GM20000 (cell line): Measurements from ENCODE around the gene DENND6B.
"Not testable (repeated sequence)": the region's sequence is repeated elsewhere in the genome, so short reads cannot be mapped to it uniquely, and the experiment has no call there.

ENCODE experiments used
- DNase-seq: peaks from one replicate; pipeline ENCODE4 v3.0.0; 2012; ENCODE audit warnings: low spot score
- TF ChIP-seq, protein P1 (sequence below): IDR thresholded peaks from 2 replicates; pipeline ENCODE4 v1.5.1; 2012; ENCODE audit warnings: mild to moderate bottlenecking, control low read depth; ENCODE audit errors: extremely low read depth, missing control alignments

DENND6B gene

DNA sequence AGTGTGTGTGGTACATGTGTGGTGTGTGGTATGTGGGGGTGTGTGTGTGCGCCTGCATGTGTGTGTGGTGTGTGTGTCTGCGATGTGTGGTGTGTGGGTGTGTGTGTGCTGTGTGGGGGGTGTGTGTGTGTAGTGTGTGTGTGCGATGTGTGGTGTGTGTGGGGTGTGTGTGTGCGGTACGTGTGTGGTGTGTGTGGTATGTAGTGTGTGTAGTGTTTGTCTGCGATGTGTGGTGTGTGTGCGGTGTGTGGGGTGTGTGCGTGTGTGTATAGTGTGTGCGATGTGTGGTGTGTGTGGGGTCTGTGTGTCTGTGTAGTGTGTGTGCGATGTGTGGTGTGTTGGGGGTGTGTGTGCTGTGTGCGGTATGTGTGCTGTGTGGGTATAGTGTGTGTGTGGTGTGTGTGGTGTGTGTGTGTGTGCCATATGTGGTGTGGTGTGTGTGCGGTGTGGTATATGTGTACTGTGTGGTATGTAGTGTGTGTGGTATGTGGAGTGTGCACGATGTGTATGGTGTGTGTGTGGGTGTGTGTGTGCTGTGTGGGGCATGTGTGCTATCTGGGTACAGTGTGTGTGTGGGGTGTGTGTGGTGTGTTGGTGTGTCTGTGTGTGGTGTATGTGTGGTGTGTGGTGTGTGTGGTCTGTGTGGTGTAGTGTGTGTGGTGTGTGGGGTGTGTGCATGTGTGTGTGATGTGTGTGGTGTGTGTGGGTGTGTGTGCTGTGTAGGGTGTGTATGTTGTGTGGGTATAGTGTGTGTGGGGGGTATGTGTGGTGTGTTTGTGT, 10.6 kb upstream of the DENND6B start:
- no peak for DNase-seq
- TF ChIP-seq, protein P1, sequence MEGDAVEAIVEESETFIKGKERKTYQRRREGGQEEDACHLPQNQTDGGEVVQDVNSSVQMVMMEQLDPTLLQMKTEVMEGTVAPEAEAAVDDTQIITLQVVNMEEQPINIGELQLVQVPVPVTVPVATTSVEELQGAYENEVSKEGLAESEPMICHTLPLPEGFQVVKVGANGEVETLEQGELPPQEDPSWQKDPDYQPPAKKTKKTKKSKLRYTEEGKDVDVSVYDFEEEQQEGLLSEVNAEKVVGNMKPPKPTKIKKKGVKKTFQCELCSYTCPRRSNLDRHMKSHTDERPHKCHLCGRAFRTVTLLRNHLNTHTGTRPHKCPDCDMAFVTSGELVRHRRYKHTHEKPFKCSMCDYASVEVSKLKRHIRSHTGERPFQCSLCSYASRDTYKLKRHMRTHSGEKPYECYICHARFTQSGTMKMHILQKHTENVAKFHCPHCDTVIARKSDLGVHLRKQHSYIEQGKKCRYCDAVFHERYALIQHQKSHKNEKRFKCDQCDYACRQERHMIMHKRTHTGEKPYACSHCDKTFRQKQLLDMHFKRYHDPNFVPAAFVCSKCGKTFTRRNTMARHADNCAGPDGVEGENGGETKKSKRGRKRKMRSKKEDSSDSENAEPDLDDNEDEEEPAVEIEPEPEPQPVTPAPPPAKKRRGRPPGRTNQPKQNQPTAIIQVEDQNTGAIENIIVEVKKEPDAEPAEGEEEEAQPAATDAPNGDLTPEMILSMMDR: no peak

DNA sequence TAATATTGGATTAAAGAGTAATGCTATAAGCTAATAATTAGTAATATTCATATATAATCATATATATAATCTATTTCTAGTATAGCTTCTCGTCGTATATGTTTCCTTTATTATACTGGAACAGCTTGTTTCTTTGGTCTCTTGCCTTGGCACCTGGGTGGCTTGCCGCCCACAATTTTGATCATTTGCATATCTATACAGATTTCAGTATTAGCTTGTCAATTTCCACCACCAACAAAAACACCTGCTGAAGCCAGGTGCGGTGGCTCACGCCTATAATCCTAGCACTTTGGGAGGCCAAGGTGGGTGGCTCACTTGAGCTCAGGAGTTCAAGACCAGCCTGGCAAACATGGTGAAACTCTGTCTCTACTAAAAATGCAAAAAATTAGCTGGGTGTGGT, 7.6 kb upstream of the DENND6B start:
- not testable (repeated sequence) for DNase-seq

DNA sequence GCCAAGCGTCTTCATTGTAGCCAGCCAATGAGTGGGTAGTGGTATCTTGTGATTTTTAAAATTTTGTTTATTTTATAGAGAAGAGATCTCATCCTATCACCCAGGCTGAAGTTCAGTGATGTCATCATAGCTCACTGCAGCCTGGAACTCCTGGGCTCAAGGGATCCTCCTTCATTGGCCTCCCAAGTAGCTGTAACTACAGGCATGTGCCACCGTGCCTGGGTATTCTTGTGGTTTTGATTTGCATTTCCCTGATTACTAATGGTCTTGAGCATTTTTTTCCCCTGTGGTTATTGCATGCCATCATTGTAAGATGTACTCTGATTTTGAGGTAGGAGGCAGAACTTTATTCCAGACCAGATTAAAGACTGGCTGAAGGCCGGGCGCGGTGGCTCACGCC, 2.4 kb upstream of the DENND6B start:
- DNase-seq: no peak
- TF ChIP-seq, protein P1: no peak

DNA sequence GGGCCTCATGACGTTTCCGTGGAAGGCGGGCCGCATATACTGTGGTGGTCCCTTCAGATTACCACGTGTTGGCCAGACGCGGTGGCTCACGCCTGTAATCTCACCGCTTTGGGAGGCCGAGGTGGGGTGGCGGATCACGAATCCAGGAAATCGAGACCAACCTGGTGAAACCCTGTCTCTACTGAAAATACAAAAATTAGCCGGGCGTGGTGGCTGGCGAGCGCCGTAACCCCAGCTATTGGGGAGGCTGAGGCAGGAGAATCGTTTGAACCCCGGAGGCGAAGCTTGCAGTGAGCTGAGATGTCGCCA, 853 bp upstream of the DENND6B start:
- no peak for DNase-seq
- TF ChIP-seq, protein P1: no peak

DNA sequence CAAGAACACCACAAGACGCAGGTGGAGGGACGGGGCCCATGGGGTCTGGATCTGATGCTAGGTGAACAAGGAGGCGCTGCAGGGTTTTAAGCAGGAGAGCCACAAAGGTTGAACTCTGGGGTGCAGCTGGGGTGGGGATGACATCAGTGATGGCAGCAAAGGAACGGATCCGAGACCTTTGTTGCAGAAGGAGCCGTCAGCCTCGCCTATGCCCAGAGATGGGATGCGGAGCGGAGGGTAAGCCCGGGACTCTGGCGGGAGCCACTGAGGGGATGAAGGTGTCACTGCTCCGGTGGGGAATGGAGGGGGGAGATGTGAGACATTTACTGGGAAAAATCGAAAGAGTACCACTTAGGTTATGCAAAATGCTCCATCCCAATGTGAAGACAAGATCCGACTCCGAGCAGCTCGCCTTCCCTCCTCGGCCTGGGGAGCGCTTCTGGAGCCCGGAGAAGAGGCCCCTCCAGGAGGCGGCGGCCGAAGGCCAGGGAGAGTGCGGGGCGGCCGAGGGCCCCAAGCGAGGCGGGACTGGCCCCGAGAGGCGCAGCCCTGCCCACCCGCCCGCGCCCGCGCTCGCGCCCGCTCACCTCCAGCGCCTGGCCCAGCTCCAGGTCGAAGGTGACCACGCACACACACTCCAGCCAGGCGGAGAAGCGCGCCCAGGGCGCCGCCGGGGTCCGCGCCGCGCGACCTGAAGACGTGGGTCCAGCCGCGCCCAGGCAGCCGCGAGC, 422 bp downstream of the DENND6B start:
- TF ChIP-seq, protein P1: no peak
- DNase-seq: no peak

DNA sequence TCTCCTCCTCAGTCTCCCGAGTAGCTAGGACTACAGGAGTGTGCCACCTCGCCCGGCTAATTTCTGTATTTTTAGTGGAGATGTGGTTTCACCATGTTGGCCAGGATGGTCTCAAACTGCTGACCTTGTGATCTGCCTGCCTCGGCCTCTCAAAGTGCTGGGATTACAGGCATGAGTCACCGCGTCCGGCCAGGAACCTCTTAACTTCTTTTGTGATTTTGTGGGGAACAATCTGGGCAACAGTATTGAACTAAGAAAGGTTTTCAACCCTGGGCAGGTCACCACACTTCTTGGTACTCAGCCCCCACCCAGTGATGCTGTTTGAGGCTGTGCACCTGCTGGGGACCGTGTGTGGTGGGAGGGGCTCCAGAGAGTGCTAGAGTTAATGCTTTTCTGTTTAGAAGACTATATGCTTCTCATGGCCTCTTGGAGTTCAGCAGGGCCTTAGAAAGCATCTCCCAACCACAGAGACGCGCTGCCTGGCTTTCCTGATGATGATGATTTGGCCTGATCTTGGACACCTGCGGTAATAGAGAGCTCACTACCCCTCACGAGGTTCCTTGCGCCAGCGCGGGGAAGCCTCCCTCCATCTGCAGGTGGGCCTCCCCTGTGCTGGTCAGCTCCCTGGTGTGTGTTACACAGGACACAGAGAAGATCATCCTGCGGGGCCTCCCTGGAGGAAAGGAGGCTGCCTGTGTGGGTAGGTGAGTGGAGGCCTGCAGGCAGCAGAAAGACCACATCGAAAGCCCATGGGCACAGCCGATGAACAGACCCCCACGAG, 1.2 kb downstream of the DENND6B start:
- TF ChIP-seq, protein P1: no peak
- DNase-seq: peak; percentile 22

DNA sequence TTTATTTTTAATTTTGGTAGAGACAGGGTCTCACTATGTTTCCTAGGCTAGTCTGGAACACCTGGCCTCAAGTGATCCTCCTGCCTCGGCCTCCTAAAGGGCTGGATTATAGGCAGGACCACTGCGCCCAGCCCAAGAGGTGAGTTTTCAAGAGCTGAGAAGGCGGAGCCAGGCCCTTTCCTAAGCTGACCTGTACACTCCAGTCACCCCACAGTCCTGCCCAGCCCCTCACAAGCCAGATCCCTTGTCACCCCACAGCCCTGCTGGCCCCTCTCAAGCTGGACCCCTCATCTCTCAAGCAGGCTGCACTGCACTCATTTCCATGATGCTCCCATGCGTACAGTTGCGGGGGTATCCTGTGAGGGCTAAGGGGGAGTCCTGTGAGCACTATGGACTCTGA, 2.9 kb downstream of the DENND6B start:
- TF ChIP-seq, protein P1: no peak
- peak; percentile 6 for DNase-seq

DNA sequence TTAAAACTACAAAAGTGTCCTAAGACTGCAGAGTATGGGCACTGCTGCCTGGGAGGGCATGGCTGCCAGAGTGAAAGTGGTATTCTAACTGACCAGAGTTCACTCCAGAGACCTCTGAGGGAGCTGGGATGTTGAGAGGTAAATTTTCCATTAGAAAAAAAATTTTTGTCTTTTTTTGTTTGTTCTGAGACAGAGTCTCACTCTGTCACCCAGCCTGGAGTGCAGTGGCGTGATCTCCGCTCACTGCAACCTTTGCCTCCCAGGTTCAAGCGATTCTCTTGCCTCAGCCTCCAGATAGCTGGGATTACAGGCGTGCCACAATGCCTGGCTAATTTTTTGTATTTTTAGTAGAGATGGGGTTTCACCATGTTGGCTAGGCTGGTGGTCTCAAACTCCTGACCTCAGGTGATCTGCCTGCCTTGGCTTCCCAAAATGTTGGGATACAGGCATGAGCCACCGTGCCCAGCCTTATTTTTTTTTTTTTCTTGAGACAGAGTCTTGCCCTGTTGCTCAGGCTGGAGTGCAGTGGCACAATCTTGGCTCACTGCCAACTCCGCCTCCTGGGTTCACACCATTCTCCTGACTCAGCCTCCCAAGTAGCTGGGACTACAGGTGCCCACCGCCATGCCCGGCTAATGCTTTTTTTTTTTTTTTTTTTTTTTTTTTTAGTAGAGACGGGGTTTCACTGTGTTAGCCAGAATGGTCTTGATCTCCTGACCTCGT, 4.3 kb downstream of the DENND6B start:
- not testable (repeated sequence) for DNase-seq
